ENCODE measurements around the gene RIPK3.

Gene RIPK3

GRCh38 chr14:24296341-24297157, 43.2 kb downstream of the RIPK3 start:
- ATAC-seq (peak; percentile 89), DNase-seq (ENCODE audit: low spot score in 2 of 2) (peak; percentile 42 to 76)
- Mint-ChIP-seq H3K27ac (peak overlapping the region; percentile 43), H3K9me3 (no peaks in the 10 kb centered on the region), H3K36me3 (peaks cover 66% of the 10 kb centered on the region), H3K4me1 (peaks cover 50% of the 10 kb centered on the region), H3K4me3 (peak overlapping the region; percentile 10)

- peaks cover 48% of the 10 kb centered on the region for H3K4me1 Mint-ChIP-seq
- H3K9me3 Mint-ChIP-seq, result no peaks in the 10 kb centered on the region
- DNase-seq (ENCODE audit: low spot score in 2 of 2) (no peak), ATAC-seq (no peak)
- no peak overlapping the region for H3K27ac Mint-ChIP-seq
- peaks cover 65% of the 10 kb centered on the region for H3K36me3 Mint-ChIP-seq
- no peak overlapping the region for H3K4me3 Mint-ChIP-seq
These were observed 46.3 kb downstream of the RIPK3 start for GRCh38 chr14:24293525-24293924.

GRCh38 chr14:24292118-24292807, 47.5 kb downstream of the RIPK3 start:
- Mint-ChIP-seq H3K36me3 (peaks cover 65% of the 10 kb centered on the region), H3K9me3 (no peaks in the 10 kb centered on the region), H3K27ac (peak overlapping the region; percentile 60), H3K4me1 (peaks cover 40% of the 10 kb centered on the region), H3K4me3 (no peak overlapping the region)
- DNase-seq (ENCODE audit: low spot score in 2 of 2), result no peak
- ATAC-seq, result no peak

GRCh38 chr14:24291446-24292117, 48.2 kb downstream of the RIPK3 start:
- H3K27ac Mint-ChIP-seq, result no peak overlapping the region
- peaks cover 60% of the 10 kb centered on the region for H3K36me3 Mint-ChIP-seq
- no peak overlapping the region for H3K4me3 Mint-ChIP-seq

GRCh38 chr14:24290746-24291145, 49.0 kb downstream of the RIPK3 start:
- ATAC-seq, result no peak
- peaks cover 51% of the 10 kb centered on the region for H3K36me3 Mint-ChIP-seq

More at GRCh38 chr14:24291446-24292117, 48.2 kb downstream of the RIPK3 start:
- Mint-ChIP-seq H3K9me3 (no peaks in the 10 kb centered on the region), H3K4me1 (peaks cover 34% of the 10 kb centered on the region)
- no peak for DNase-seq (ENCODE audit: low spot score in 2 of 2)
- no peak for ATAC-seq

GRCh38 chr14:24289649-24290280, 50.0 kb downstream of the RIPK3 start:
- Mint-ChIP-seq H3K27ac (no peak overlapping the region), H3K4me1 (peaks cover 28% of the 10 kb centered on the region), H3K9me3 (no peaks in the 10 kb centered on the region), H3K4me3 (no peak overlapping the region), H3K36me3 (peaks cover 42% of the 10 kb centered on the region)
- DNase-seq (ENCODE audit: low spot score in 2 of 2), result peak; percentile 14 to 68
- peak; percentile 99 for ATAC-seq

More at GRCh38 chr14:24290746-24291145, 49.0 kb downstream of the RIPK3 start:
- peaks cover 29% of the 10 kb centered on the region for H3K4me1 Mint-ChIP-seq
- no peaks in the 10 kb centered on the region for H3K9me3 Mint-ChIP-seq
- H3K27ac Mint-ChIP-seq, result no peak overlapping the region
- DNase-seq (ENCODE audit: low spot score in 2 of 2), result no peak
- no peak overlapping the region for H3K4me3 Mint-ChIP-seq

GRCh38 chr14:24286996-24287395, 52.8 kb downstream of the RIPK3 start:
- peaks cover 24% of the 10 kb centered on the region for H3K36me3 Mint-ChIP-seq
- H3K4me1 Mint-ChIP-seq, result peaks cover 24% of the 10 kb centered on the region
- no peaks in the 10 kb centered on the region for H3K9me3 Mint-ChIP-seq
- H3K27ac Mint-ChIP-seq, result no peak overlapping the region
- H3K4me3 Mint-ChIP-seq, result no peak overlapping the region
- DNase-seq (ENCODE audit: low spot score in 2 of 2) (no peak), ATAC-seq (no peak)
